Gastrocnemius medialis (tissue), 4 donors: ENCODE data around the gene MACROH2A2. TPM values are rescaled to one million over a fixed set of nuclear protein-coding genes. Genes with fewer than 3 reads are reported as not detected.

Source experiments
- ATAC-seq, 2 donors: fragments of 150-250 bp; one replicate each; pipeline ENCODE4 v1.9.1; 2016
- DNase-seq, 2 donors: peaks; one replicate each; pipeline ENCODE4 v3.0.0-alpha.2; 2019
- H3K27ac ChIP-seq, 4 donors: fragments of 200-600 bp; sonication (generic); 1 replicate in 1 of 4; 2 replicates in 3 of 4; pipeline ENCODE4 v1.5.1; 2016 to 2018; ENCODE audit warnings: mild to moderate bottlenecking in 2 of 4, moderate library complexity in 1 of 4
- H3K27me3 ChIP-seq, 3 donors: fragments of 200-600 bp; sonication (generic) in 2 of 3; 1 replicate in 1 of 3; 2 replicates in 2 of 3; pipeline versions ENCODE4 v1.5.1 to v1.6.0; 2016 to 2019; ENCODE audit warnings: mild to moderate bottlenecking in 1 of 3, moderate library complexity in 1 of 3
- H3K36me3 ChIP-seq, 2 donors: fragments of 200-600 bp; sonication (generic) in 1 of 2; one replicate each; pipeline ENCODE4 v1.5.1; 2017 to 2018
- H3K4me1 ChIP-seq, 2 donors: fragments of 200-600 bp; sonication (generic) in 1 of 2; one replicate each; pipeline ENCODE4 v1.5.1; 2016 to 2017; ENCODE audit warnings: mild to moderate bottlenecking in 2 of 2
- H3K4me3 ChIP-seq, 4 donors: fragments of 200-600 bp; sonication (generic) in 3 of 4; 1 replicate in 1 of 4; 2 replicates in 3 of 4; pipeline ENCODE4 v1.5.1; 2016 to 2019; ENCODE audit warnings: mild to moderate bottlenecking in 2 of 4
- H3K9me3 ChIP-seq, 3 donors: fragments of 200-600 bp; sonication (generic) in 2 of 3; 1 replicate in 1 of 3; 2 replicates in 2 of 3; pipeline ENCODE4 v1.5.1; 2016 to 2019
- POLR2A ChIP-seq, 2 donors: fragments of 450-650 bp; IDR thresholded peaks; one replicate each; pipeline ENCODE4 v1.6.1; 2017; ENCODE audit warnings: antibody characterized with exemption in 2 of 2, mild to moderate bottlenecking in 2 of 2, moderate library complexity in 2 of 2
- in situ Hi-C, 4 donors: fragments of 200-750 bp; cut with MboI; loops; one replicate each; pipeline versions ENCODE4 v1.15.0 to v1.8.0; 2017; ENCODE audit warnings: low sequenced_read_pairs in 4 of 4
- intact Hi-C: fragments of 100-400 bp; cut with DNase I; formaldehyde crosslinking; loops from one replicate; pipeline ENCODE4 v1.15.1; 2023; ENCODE audit warnings: low total_unique reads
- total RNA-seq, 4 donors: library from RNA; depleted of rRNA; stranded (reverse); fragments of >200 nt; gene quantifications; one replicate each; pipeline versions ENCODE4 v1.1.0 to v1.2.3, GENCODE V29; 2016
- TF ChIP-seq, protein P1 (sequence below), 5 experiments: fragments of 450-650 bp in 3 of 5; fragments of 200-600 bp in 2 of 5; sonication (generic) in 2 of 5; IDR thresholded peaks in 4 of 5; conservative IDR thresholded peaks in 1 of 5; 1 replicate in 4 of 5; 2 replicates in 1 of 5; pipeline ENCODE4 v1.5.1; 2016 to 2019; ENCODE audit warnings: antibody characterized with exemption in 5 of 5, mild to moderate bottlenecking in 3 of 5, moderate library complexity in 3 of 5

Gene MACROH2A2
- total RNA-seq, 4 donors from 2014 or later: 0.53 to 5.2 (median 4.3) TPM

DNA sequence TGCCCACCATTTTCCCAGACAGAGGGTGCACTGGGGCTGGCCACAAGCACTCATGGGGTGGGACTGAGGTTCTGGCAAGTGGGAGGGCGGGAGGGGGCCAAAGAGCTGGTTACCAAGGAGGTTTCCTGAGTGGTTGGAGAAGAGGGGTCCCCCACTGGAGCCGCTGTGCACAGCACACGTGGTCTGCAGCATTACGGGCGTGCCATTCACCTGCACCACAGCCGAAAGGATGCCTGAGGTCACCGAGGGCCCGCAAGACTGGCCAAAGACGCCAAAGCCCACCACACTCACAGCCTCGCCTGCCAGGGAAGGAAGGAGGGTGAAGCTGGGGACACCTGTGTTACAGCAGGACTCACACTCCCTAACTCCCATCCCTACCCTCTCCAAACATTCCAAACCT, 89.9 kb downstream of the MACROH2A2 start:
- Histone ChIP-seq H3K27me3 (no peaks in the 10 kb centered on the region), H3K9me3 (no peaks in the 10 kb centered on the region), H3K36me3 (no peaks in the 10 kb centered on the region), H3K27ac (no peak overlapping the region), H3K4me1 (peaks cover 16 to 18% of the 10 kb centered on the region in 2 donors), H3K4me3 (no peak overlapping the region)
- intact Hi-C loops: no loop called here
- DNase-seq (no peak), ATAC-seq (no peak)
- in situ Hi-C loops: no loop called here
- TF ChIP-seq, protein P1, sequence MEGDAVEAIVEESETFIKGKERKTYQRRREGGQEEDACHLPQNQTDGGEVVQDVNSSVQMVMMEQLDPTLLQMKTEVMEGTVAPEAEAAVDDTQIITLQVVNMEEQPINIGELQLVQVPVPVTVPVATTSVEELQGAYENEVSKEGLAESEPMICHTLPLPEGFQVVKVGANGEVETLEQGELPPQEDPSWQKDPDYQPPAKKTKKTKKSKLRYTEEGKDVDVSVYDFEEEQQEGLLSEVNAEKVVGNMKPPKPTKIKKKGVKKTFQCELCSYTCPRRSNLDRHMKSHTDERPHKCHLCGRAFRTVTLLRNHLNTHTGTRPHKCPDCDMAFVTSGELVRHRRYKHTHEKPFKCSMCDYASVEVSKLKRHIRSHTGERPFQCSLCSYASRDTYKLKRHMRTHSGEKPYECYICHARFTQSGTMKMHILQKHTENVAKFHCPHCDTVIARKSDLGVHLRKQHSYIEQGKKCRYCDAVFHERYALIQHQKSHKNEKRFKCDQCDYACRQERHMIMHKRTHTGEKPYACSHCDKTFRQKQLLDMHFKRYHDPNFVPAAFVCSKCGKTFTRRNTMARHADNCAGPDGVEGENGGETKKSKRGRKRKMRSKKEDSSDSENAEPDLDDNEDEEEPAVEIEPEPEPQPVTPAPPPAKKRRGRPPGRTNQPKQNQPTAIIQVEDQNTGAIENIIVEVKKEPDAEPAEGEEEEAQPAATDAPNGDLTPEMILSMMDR (IDR thresholded peaks at IDR 0.05 in 4 of 5, conservative IDR thresholded peaks at IDR 0.05 in 1 of 5): no peak
- no peak for TF ChIP-seq POLR2A (IDR thresholded peaks at IDR 0.05)

DNA sequence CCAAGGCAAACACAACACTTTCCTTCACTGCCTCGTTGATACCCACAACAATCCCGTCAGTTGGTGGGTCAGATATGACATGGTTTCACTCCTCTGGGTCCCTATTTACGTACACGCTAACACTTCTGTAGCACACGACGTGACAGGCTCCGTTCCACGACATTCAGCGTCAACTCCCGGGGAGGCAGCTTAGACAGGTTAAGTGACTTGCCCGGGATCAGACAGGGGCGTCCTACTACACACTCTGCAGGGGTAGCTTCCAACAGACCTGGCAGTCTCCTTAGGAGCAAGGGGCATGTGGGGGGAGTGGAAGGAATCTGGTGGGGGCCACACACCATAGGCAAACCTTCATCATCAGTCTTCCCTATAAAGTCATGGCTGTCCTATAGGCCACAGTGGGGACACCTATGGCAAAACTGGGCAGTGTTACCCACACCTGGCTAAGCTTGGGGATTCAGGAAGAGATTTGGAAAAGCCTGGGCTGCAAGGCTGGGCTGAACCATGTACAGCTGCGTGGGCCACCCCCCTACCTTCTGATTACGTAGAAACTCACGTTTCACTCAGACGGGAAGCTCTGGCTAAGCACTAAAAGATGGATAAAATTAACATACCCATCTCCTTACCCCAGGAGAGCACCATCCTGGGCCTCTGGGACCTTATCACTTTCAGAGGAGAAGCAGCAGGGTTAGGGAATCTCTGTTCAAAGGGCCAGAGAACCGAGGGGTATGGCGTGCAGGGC, 91.9 kb downstream of the MACROH2A2 start:
- ATAC-seq: no peak
- no peak for TF ChIP-seq POLR2A (IDR thresholded peaks at IDR 0.05)
- TF ChIP-seq, protein P1 (IDR thresholded peaks at IDR 0.05 in 4 of 5, conservative IDR thresholded peaks at IDR 0.05 in 1 of 5): no peak

DNA sequence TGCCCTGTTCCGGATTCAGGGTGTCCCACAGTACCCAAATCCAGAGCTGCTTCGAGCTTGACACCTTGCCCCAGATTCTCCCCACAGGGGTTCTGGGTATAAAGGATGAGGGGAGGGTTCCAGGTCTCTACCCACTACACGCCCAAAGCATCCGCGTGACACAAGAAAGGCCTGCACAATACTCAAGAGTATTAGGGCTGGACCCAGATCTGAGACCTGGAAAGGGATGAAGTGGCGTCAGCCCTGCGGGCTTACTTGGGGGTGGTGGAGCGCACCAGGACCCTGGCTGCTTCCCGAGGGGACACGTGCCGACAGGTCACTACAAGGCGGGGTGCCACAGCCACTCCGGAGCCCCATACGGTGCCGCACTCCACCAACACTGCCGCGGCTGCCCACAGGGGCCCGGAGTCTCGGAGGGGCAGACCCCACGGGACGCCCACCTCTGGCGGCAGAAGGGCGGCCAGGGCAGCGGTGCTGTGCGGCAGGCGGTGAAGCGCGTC, 92.6 kb downstream of the MACROH2A2 start:
- intact Hi-C loops: loop anchor here (5.0 kb wide), 1 partner anchor 87 kb away; the partner anchor contains the start of gene PPA1
- H3K4me3 ChIP-seq: peak overlapping the region; percentile 69 to 86 (median 76)
- H3K36me3 ChIP-seq: peaks cover 0 to 6% of the 10 kb centered on the region in 2 donors
- DNase-seq: no peak
- H3K4me1 ChIP-seq: peaks cover 16 to 18% of the 10 kb centered on the region in 2 donors
- H3K27me3 ChIP-seq: no peaks in the 10 kb centered on the region
- peak overlapping the region; percentile 82 to 94 (median 87) for H3K27ac ChIP-seq
- no peaks in the 10 kb centered on the region for H3K9me3 ChIP-seq
- in situ Hi-C loops: no loop called here
- TF ChIP-seq, protein P1 (IDR thresholded peaks at IDR 0.05 in 4 of 5, conservative IDR thresholded peaks at IDR 0.05 in 1 of 5): no peak
- TF ChIP-seq POLR2A (IDR thresholded peaks at IDR 0.05): no peak
- ATAC-seq: no peak

More for the DNA sequence above, 91.9 kb downstream of the MACROH2A2 start:
- peak overlapping the region in 1 of 4 donors; percentile 89 for H3K27ac ChIP-seq
- intact Hi-C loops (loop anchor here (5.0 kb wide), 1 partner anchor 88 kb away; the partner anchor contains the start of gene PPA1), in situ Hi-C loops (no loop called here)
- H3K36me3 ChIP-seq: no peaks in the 10 kb centered on the region
- peaks cover 16 to 18% of the 10 kb centered on the region in 2 donors for H3K4me1 ChIP-seq
- H3K9me3 ChIP-seq: no peaks in the 10 kb centered on the region
- no peaks in the 10 kb centered on the region for H3K27me3 ChIP-seq
- DNase-seq: no peak
- H3K4me3 ChIP-seq: peak overlapping the region in 2 of 4 donors; percentile 69 to 82

DNA sequence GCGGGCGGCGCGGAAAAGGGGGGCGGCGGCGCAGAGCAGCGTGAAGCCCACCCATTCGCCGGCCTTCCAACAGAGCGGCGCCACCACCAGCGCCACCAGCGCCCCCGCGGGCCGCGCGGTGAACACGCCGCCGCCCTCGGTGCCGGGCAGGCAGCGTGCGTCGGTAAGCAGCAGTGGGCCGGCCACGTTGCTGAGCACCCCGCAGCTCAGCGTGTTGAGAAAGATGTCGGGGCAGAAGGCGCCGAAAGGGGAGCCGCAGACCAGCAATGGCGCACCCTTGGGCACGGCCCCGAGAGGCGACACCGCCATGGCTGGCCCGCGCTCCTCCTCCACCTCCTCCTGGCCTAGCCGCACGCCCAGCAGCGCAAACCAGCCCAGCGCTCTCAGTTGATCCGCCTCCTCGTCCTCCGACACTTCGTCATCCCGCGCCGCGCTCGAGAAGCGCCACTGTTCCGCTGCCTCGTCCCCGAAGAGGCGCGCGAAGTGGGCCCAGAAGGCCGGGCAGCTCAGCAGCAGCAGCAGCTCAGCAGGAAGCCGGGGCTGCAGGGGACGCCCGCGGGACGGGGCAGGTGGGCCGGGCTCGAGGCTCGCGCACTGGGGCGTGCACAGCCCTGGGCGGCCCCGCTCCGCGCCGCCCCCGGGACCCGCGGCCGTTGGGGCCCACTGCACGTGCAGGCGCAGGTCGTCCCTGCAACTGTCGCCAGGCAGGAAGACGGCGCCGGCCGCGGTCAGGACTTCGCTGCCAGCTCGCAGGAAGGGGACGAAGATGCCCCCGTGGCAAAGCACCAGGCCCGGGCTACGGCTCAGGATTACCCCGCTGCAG, 93.2 kb downstream of the MACROH2A2 start:
- intact Hi-C loops (loop anchor here (1.0 to 5.0 kb wide), 3 partner anchors 24 to 86 kb away; partner anchors contain the start of genes PPA1 and SAR1A), in situ Hi-C loops (no loop called here)
- peak overlapping the region; percentile 69 to 86 (median 76) for H3K4me3 ChIP-seq
- H3K27ac ChIP-seq: peak overlapping the region; percentile 82 to 94 (median 87)
- TF ChIP-seq, protein P1 (IDR thresholded peaks at IDR 0.05 in 4 of 5, conservative IDR thresholded peaks at IDR 0.05 in 1 of 5): peak; percentile 56 to 67 (median 65)
- no peak for TF ChIP-seq POLR2A (IDR thresholded peaks at IDR 0.05)
- no peaks in the 10 kb centered on the region for H3K9me3 ChIP-seq
- DNase-seq (peak in 1 of 2 donors; percentile 43), ATAC-seq (peak; percentile 58 to 61)
- peaks cover 0 to 11% of the 10 kb centered on the region in 2 donors for H3K36me3 ChIP-seq
- H3K4me1 ChIP-seq: peaks cover 16 to 18% of the 10 kb centered on the region in 2 donors
- H3K27me3 ChIP-seq: no peaks in the 10 kb centered on the region
